Tibial artery (tissue), 4 donors: ENCODE measurements around the gene KRTAP5-7.

Experiments
- DNase-seq, 2 donors: peaks; one replicate each; pipeline ENCODE4 v3.0.0-alpha.2; 2019
- H3K27ac ChIP-seq, 2 donors: fragments of 200-600 bp; sonication (generic) in 1 of 2; 1 replicate in 1 of 2; 2 replicates in 1 of 2; pipeline ENCODE4 v1.5.1; 2018 to 2019; ENCODE audit warnings: mild to moderate bottlenecking in 1 of 2
- H3K27me3 ChIP-seq, 2 donors: fragments of 200-600 bp; sonication (generic) in 1 of 2; one replicate each; pipeline versions ENCODE4 v1.5.1 to v1.6.0; 2016 to 2019
- H3K36me3 ChIP-seq, 3 donors: fragments of 200-600 bp; sonication (generic) in 2 of 3; one replicate each; pipeline ENCODE4 v1.5.1; 2016 to 2019; ENCODE audit warnings: mild to moderate bottlenecking in 2 of 3
- H3K4me1 ChIP-seq, 4 donors: fragments of 200-600 bp; sonication (generic) in 2 of 4; 1 replicate in 3 of 4; 2 replicates in 1 of 4; pipeline ENCODE4 v1.5.1; 2016 to 2019
- H3K4me3 ChIP-seq, 2 donors: fragments of 200-600 bp; sonication (generic) in 1 of 2; 1 replicate in 1 of 2; 2 replicates in 1 of 2; pipeline ENCODE4 v1.5.1; 2018 to 2019; ENCODE audit warnings: mild to moderate bottlenecking in 2 of 2
- H3K9me3 ChIP-seq, 3 donors: fragments of 200-600 bp; sonication (generic) in 1 of 3; one replicate each; pipeline ENCODE4 v1.5.1; 2016 to 2019
- CTCF ChIP-seq, 2 experiments: fragments of 200-600 bp in 1 of 2; fragments of 450-650 bp in 1 of 2; IDR thresholded peaks; one replicate each; pipeline ENCODE4 v1.5.1; 2017 to 2019; ENCODE audit warnings: antibody characterized with exemption in 2 of 2, mild to moderate bottlenecking in 1 of 2, moderate library complexity in 1 of 2
- intact Hi-C: fragments of 100-400 bp; cut with DNase I; formaldehyde crosslinking; loops from one replicate; pipeline ENCODE4 v1.15.0; 2023; ENCODE audit warnings: low total_unique reads

The KRTAP5-7 gene

GRCh38 chr11:71543866-71544265 lies 16.8 kb downstream of the KRTAP5-7 start:
- TF ChIP-seq CTCF (IDR thresholded peaks at IDR 0.05), result no peak
- DNase-seq, result no peak
- Histone ChIP-seq H3K4me3 (no peak overlapping the region), H3K27me3 (peaks cover 0 to 14% of the 10 kb centered on the region in 2 donors), H3K36me3 (no peaks in the 10 kb centered on the region), H3K9me3 (peaks cover 0 to 3% (median 0%) of the 10 kb centered on the region in 3 donors), H3K4me1 (no peaks in the 10 kb centered on the region), H3K27ac (no peak overlapping the region)
- intact Hi-C loops, result no loop called here

GRCh38 chr11:71544525-71545214 lies 17.6 kb downstream of the KRTAP5-7 start:
- intact Hi-C loops, result no loop called here
- DNase-seq, result no peak
- TF ChIP-seq CTCF (IDR thresholded peaks at IDR 0.05), result no peak

GRCh38 chr11:71545405-71545966 lies 18.4 kb downstream of the KRTAP5-7 start:
- H3K27ac ChIP-seq, result no peak overlapping the region
- TF ChIP-seq CTCF (IDR thresholded peaks at IDR 0.05), result no peak
- H3K4me3 ChIP-seq, result no peak overlapping the region

More at GRCh38 chr11:71544525-71545214, 17.6 kb downstream of the KRTAP5-7 start:
- H3K4me1 ChIP-seq, result no peaks in the 10 kb centered on the region
- H3K27ac ChIP-seq, result no peak overlapping the region
- H3K9me3 ChIP-seq, result peaks cover 0 to 3% (median 0%) of the 10 kb centered on the region in 3 donors
- no peak overlapping the region for H3K4me3 ChIP-seq
- H3K27me3 ChIP-seq, result peaks cover 0 to 14% of the 10 kb centered on the region in 2 donors
- H3K36me3 ChIP-seq, result no peaks in the 10 kb centered on the region

GRCh38 chr11:71548120-71548519 lies 21.1 kb downstream of the KRTAP5-7 start, which contains the start of gene KRTAP5-9:
Gene KRTAP5-9 (plus strand): TSS chr11:71548420. CDS start chr11:71548658, 238 bp downstream.
- H3K27ac ChIP-seq, result no peak within 1 kb of the TSS
- no peak within 1 kb of the TSS for H3K4me3 ChIP-seq
- no peak for TF ChIP-seq CTCF (IDR thresholded peaks at IDR 0.05)
- intact Hi-C loops, result no loop called here
- peaks cover 0 to 14% of the 10 kb centered on the region in 2 donors for H3K27me3 ChIP-seq
- DNase-seq, result no peak
- no peaks in the 10 kb centered on the region for H3K36me3 ChIP-seq
- H3K4me1 ChIP-seq, result no peaks in the 10 kb centered on the region
- H3K9me3 ChIP-seq, result peaks cover 0 to 3% (median 0%) of the 10 kb centered on the region in 3 donors

More at GRCh38 chr11:71545405-71545966, 18.4 kb downstream of the KRTAP5-7 start:
- no peaks in the 10 kb centered on the region for H3K4me1 ChIP-seq
- no peaks in the 10 kb centered on the region for H3K36me3 ChIP-seq
- DNase-seq, result no peak
- intact Hi-C loops, result no loop called here
- peaks cover 0 to 3% (median 0%) of the 10 kb centered on the region in 3 donors for H3K9me3 ChIP-seq
- peaks cover 0 to 14% of the 10 kb centered on the region in 2 donors for H3K27me3 ChIP-seq

- H3K4me1 ChIP-seq, result no peaks in the 10 kb centered on the region
- no peak for TF ChIP-seq CTCF (IDR thresholded peaks at IDR 0.05)
- no peak for DNase-seq
- H3K4me3 ChIP-seq, result no peak overlapping the region
- peaks cover 0 to 3% (median 0%) of the 10 kb centered on the region in 3 donors for H3K9me3 ChIP-seq
- peaks cover 0 to 14% of the 10 kb centered on the region in 2 donors for H3K27me3 ChIP-seq
- no peaks in the 10 kb centered on the region for H3K36me3 ChIP-seq
- intact Hi-C loops, result no loop called here
- no peak overlapping the region for H3K27ac ChIP-seq
Observed at GRCh38 chr11:71548716-71549151, 21.7 kb downstream of the KRTAP5-7 start.
